OCI-LY3 (cell line): ENCODE data around the gene ECSIT.

Experiments
- H2AFZ ChIP-seq: fragments of 200-600, 300-600 bp; shearing (Covaris generic); 2 replicates; pipeline ENCODE4 v1.6.0; 2014; ENCODE audit warnings: antibody characterized with exemption, low read depth, low read length
- H3K27ac ChIP-seq: fragments of 200-600, 300-600 bp; sonication (generic); 2 replicates; pipeline ENCODE4 v1.5.1; 2014; ENCODE audit warnings: mild to moderate bottlenecking, low read length, moderate library complexity, mixed read lengths
- H3K27me3 ChIP-seq: fragments of 200-600, 300-600 bp; sonication (generic); 2 replicates; pipeline ENCODE4 v1.6.1; 2014; ENCODE audit warnings: low read depth, low read length, mixed read lengths
- H3K36me3 ChIP-seq: fragments of 200-600, 300-600 bp; sonication (generic); replicated peaks from 2 replicates; pipeline ENCODE3; 2014; ENCODE audit warnings: low read depth, low read length, mixed read lengths
- H3K4me1 ChIP-seq: fragments of 300-600, 200-600 bp; sonication (generic); 2 replicates; pipeline ENCODE4 v1.6.1; 2014; ENCODE audit warnings: low read length, mixed read lengths
- H3K4me2 ChIP-seq: fragments of 200-600, 300-600 bp; sonication (generic); 2 replicates; pipeline ENCODE4 v1.6.1; 2014; ENCODE audit warnings: low read length, mixed read lengths
- H3K4me3 ChIP-seq: fragments of 300-600, 200-600 bp; sonication (generic); 2 replicates; pipeline ENCODE4 v1.5.1; 2014; ENCODE audit warnings: antibody characterized with exemption, mild to moderate bottlenecking, low read length, moderate library complexity
- H3K79me2 ChIP-seq: fragments of 300-600, 200-600 bp; shearing (Covaris generic); 2 replicates; pipeline ENCODE4 v1.6.1; 2014; ENCODE audit warnings: mild to moderate bottlenecking, low read length, mixed read lengths
- H3K9ac ChIP-seq: fragments of 300-600, 200-600 bp; shearing (Covaris generic); 2 replicates; pipeline ENCODE4 v1.6.0; 2014; ENCODE audit warnings: mild to moderate bottlenecking, low read length, moderate library complexity
- H3K9me3 ChIP-seq: fragments of 200-600, 300-600 bp; shearing (Covaris generic); 2 replicates; pipeline ENCODE4 v1.6.1; 2014; ENCODE audit warnings: low read length, mixed read lengths; ENCODE audit not compliant: insufficient read depth
- H4K20me1 ChIP-seq: fragments of 200-600, 300-600 bp; sonication (generic); 2 replicates; pipeline ENCODE4 v1.6.1; 2016; ENCODE audit warnings: low read length, mixed read lengths; ENCODE audit not compliant: insufficient read depth
- CTCF ChIP-seq: fragments of 200-600, 300-600 bp; sonication (generic); IDR thresholded peaks from 2 replicates; pipeline ENCODE4 v1.5.1; 2014; ENCODE audit warnings: antibody characterized with exemption, low read length, low read depth
- EZH2phosphoT487 ChIP-seq: fragments of 200-600 bp; shearing (Covaris generic); IDR thresholded peaks from 2 replicates; pipeline ENCODE4 v1.6.1; 2018; ENCODE audit warnings: antibody characterized with exemption, mixed run types, low read depth

ECSIT gene

GRCh38 chr19:11482384-11483050, 46.4 kb downstream of the ECSIT start:
- peaks cover 27% of the 10 kb centered on the region for H3K4me1 ChIP-seq
- TF ChIP-seq CTCF: peak; percentile 90
- no peak for TF ChIP-seq EZH2phosphoT487
- peak overlapping the region; percentile 84 for H3K27ac ChIP-seq
- 0 out of 2 replicates have a peak overlapping the region, but pooled peaks have one; percentile 30 for H2AFZ ChIP-seq
- no peaks in the 10 kb centered on the region for H3K36me3 ChIP-seq
- no peaks in the 10 kb centered on the region for H3K9me3 ChIP-seq
- H3K27me3 ChIP-seq: no peaks in the 10 kb centered on the region
- peak overlapping the region; percentile 67 for H3K4me2 ChIP-seq
- H3K9ac ChIP-seq: peak overlapping the region; percentile 71
- H3K4me3 ChIP-seq: peak overlapping the region; percentile 75
- no peaks in the 10 kb centered on the region for H4K20me1 ChIP-seq
- no peaks in the 10 kb centered on the region for H3K79me2 ChIP-seq

- H3K9me3 ChIP-seq: no peaks in the 10 kb centered on the region
- no peak for TF ChIP-seq CTCF
- TF ChIP-seq EZH2phosphoT487: no peak
- H3K36me3 ChIP-seq: no peaks in the 10 kb centered on the region
- H3K9ac ChIP-seq: peak overlapping the region; percentile 71
- no peaks in the 10 kb centered on the region for H3K79me2 ChIP-seq
- H3K4me3 ChIP-seq: peak overlapping the region; percentile 75
- 0 out of 2 replicates have a peak overlapping the region, but pooled peaks have one; percentile 30 for H2AFZ ChIP-seq
- peak overlapping the region; percentile 67 for H3K4me2 ChIP-seq
- H3K27ac ChIP-seq: peak overlapping the region; percentile 84
- no peaks in the 10 kb centered on the region for H3K27me3 ChIP-seq
- H3K4me1 ChIP-seq: peaks cover 27% of the 10 kb centered on the region
- no peaks in the 10 kb centered on the region for H4K20me1 ChIP-seq
Observed at GRCh38 chr19:11481534-11482383, 47.2 kb downstream of the ECSIT start.

GRCh38 chr19:11480715-11481533, 48.0 kb downstream of the ECSIT start, which contains the start of gene ELAVL3:
Gene ELAVL3, minus strand, starts transcription at chr19:11481046. Its CDS starts 438 bp downstream, at chr19:11480608.
- no peaks in the 10 kb centered on the region for H4K20me1 ChIP-seq
- no peak for TF ChIP-seq CTCF
- no peak for TF ChIP-seq EZH2phosphoT487
- peaks cover 27% of the 10 kb centered on the region for H3K4me1 ChIP-seq
- H3K4me2 ChIP-seq: peak within 1 kb of the TSS; percentile 62
- H3K27me3 ChIP-seq: no peaks in the 10 kb centered on the region
- no peak within 1 kb of the TSS for H2AFZ ChIP-seq
- H3K27ac ChIP-seq: peak within 1 kb of the TSS; percentile 52
- H3K9ac ChIP-seq: peak within 1 kb of the TSS; percentile 41; the same call in 1 of the 2 replicates
- no peaks in the 10 kb centered on the region for H3K9me3 ChIP-seq
- no peaks in the 10 kb centered on the region for H3K36me3 ChIP-seq
- H3K79me2 ChIP-seq: no peaks in the 10 kb centered on the region
- peak within 1 kb of the TSS; percentile 75 for H3K4me3 ChIP-seq
